ENCODE data around the gene SACM1L.

SACM1L gene

GRCh38 chr3:45688882-45689786 is at the start of gene SACM1L:
SACM1L (plus strand) TSS chr3:45689396; CDS start chr3:45689466, 70 bp downstream.
- peak; percentile 99 for DNase-seq (ENCODE audit: low read depth)
- peak within 1 kb of the TSS; percentile 83 for H3K4me3 ChIP-seq (ENCODE audit: low read depth, low read length)
- no peak for TF ChIP-seq CTCF (conservative IDR thresholded peaks at IDR 0.05; ENCODE audit: low read depth, low read length)

- no peak for DNase-seq (ENCODE audit: low read depth)
- H3K4me3 ChIP-seq (ENCODE audit: low read depth, low read length) = no peak overlapping the region
- TF ChIP-seq CTCF (conservative IDR thresholded peaks at IDR 0.05; ENCODE audit: low read depth, low read length) = no peak
Observed at GRCh38 chr3:45640091-45640507, 49.1 kb upstream of the SACM1L start.

- DNase-seq (ENCODE audit: low read depth) = peak; percentile 49
- H3K4me3 ChIP-seq (ENCODE audit: low read depth, low read length) = no peak overlapping the region
- TF ChIP-seq CTCF (conservative IDR thresholded peaks at IDR 0.05; ENCODE audit: low read depth, low read length) = no peak
Observed at GRCh38 chr3:45640724-45641361, 48.4 kb upstream of the SACM1L start.

GRCh38 chr3:45641756-45642155 is 47.4 kb upstream of the SACM1L start:
- TF ChIP-seq CTCF (conservative IDR thresholded peaks at IDR 0.05; ENCODE audit: low read depth, low read length) = no peak
- H3K4me3 ChIP-seq (ENCODE audit: low read depth, low read length) = no peak overlapping the region
- DNase-seq (ENCODE audit: low read depth) = no peak

- no peak overlapping the region for H3K4me3 ChIP-seq (ENCODE audit: low read depth, low read length)
- TF ChIP-seq CTCF (conservative IDR thresholded peaks at IDR 0.05; ENCODE audit: low read depth, low read length) = no peak
Observed at GRCh38 chr3:45642731-45643152, 46.5 kb upstream of the SACM1L start.

GRCh38 chr3:45644063-45644790 is 45.0 kb upstream of the SACM1L start:
- no peak overlapping the region for H3K4me3 ChIP-seq (ENCODE audit: low read depth, low read length)
- TF ChIP-seq CTCF (conservative IDR thresholded peaks at IDR 0.05; ENCODE audit: low read depth, low read length) = no peak
- DNase-seq (ENCODE audit: low read depth) = peak; percentile 87

More at GRCh38 chr3:45642731-45643152, 46.5 kb upstream of the SACM1L start:
- peak; percentile 71 for DNase-seq (ENCODE audit: low read depth)

All from choroid plexus epithelial cell (primary cell).